Stimulated activated CD8-positive, alpha-beta memory T cell treated with anti-CD3 and anti-CD28 coated beads, Interleukin-12 subunit alpha, Interleukin-12 subunit beta, amount 100 ng/mL, for 24 hours (primary cell): ENCODE results near the gene RHOA.

Experiments used
- DNase-seq: peaks from one replicate; pipeline ENCODE4 v3.0.0-alpha.2; 2020; ENCODE audit errors: extremely low read depth

The RHOA gene

GRCh38 chr3:49324768-49325167 is 87.0 kb downstream of the RHOA start:
- DNase-seq = no peak

GRCh38 chr3:49316696-49317457 is 94.9 kb downstream of the RHOA start:
- no peak for DNase-seq

GRCh38 chr3:49313896-49314688 is 97.7 kb downstream of the RHOA start:
- no peak for DNase-seq

- no peak for DNase-seq
Measured at GRCh38 chr3:49311283-49311682, 100.5 kb downstream of the RHOA start.

GRCh38 chr3:49310677-49311076 is 101.1 kb downstream of the RHOA start:
- DNase-seq = no peak
